Measurements from ENCODE around the gene PARL.

PARL gene

DNA sequence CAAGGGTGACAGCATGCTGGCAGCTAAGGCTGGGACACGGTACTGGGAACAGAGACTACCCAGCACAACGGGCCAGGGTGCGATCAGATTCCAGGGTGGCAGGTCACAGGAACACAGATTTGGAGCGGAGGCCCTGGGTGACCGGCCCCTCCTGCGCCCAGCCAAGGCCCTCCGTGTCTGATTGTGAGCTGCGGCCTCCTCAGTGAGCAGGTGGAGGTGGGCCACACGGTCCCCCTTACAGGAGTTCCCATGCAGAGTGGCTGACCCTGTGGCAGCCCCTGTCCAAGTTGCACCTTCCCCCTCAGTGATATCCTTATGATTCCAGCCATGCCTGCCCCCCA lies 28.9 kb upstream of the PARL start:
- no peak overlapping the region for H3K4me3 ChIP-seq (ENCODE audit: control insufficient read depth, low read depth, low read length)
- no peak for DNase-seq (ENCODE audit: low read depth)
- TF ChIP-seq, protein P1, sequence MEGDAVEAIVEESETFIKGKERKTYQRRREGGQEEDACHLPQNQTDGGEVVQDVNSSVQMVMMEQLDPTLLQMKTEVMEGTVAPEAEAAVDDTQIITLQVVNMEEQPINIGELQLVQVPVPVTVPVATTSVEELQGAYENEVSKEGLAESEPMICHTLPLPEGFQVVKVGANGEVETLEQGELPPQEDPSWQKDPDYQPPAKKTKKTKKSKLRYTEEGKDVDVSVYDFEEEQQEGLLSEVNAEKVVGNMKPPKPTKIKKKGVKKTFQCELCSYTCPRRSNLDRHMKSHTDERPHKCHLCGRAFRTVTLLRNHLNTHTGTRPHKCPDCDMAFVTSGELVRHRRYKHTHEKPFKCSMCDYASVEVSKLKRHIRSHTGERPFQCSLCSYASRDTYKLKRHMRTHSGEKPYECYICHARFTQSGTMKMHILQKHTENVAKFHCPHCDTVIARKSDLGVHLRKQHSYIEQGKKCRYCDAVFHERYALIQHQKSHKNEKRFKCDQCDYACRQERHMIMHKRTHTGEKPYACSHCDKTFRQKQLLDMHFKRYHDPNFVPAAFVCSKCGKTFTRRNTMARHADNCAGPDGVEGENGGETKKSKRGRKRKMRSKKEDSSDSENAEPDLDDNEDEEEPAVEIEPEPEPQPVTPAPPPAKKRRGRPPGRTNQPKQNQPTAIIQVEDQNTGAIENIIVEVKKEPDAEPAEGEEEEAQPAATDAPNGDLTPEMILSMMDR (IDR thresholded peaks at IDR 0.05; ENCODE audit: control insufficient read depth, insufficient read depth, low read depth, low read length, missing control alignments) = no peak

DNA sequence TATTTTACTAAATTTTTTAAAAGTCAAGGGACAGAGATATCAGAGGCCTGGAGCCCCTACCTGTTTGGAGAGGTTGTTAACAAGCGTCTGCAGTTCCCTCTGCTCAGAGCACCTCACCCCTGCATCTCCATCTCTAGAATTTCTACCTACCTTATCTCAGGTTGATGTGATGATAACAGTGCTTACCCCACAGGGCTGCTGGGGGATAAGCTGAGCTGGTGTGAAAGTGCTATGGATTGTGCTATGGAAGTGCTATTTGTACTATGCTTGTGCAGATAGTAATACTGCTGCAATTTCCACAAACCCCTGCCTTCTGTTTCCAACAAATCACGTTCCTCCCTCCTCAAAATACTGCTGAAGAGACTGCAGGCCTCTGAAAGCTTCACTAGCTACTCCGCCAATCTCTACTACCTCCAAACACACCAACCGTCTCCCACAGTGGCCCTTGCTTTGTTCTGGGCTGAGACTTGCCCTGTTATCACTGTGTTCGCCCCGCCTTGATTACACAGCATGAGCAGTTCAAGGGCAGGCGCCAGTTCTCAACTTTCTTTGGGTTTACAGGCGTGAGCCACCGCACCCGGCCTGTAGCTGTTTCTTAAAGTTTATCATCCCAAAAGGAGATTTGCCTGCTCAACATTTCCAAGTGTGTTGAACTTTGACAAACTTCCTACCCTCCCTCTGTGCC lies 28.4 kb upstream of the PARL start:
- DNase-seq (ENCODE audit: low read depth) = no peak
- TF ChIP-seq, protein P1 (IDR thresholded peaks at IDR 0.05; ENCODE audit: control insufficient read depth, insufficient read depth, low read depth, low read length, missing control alignments) = no peak
- no peak overlapping the region for H3K4me3 ChIP-seq (ENCODE audit: control insufficient read depth, low read depth, low read length)

DNA sequence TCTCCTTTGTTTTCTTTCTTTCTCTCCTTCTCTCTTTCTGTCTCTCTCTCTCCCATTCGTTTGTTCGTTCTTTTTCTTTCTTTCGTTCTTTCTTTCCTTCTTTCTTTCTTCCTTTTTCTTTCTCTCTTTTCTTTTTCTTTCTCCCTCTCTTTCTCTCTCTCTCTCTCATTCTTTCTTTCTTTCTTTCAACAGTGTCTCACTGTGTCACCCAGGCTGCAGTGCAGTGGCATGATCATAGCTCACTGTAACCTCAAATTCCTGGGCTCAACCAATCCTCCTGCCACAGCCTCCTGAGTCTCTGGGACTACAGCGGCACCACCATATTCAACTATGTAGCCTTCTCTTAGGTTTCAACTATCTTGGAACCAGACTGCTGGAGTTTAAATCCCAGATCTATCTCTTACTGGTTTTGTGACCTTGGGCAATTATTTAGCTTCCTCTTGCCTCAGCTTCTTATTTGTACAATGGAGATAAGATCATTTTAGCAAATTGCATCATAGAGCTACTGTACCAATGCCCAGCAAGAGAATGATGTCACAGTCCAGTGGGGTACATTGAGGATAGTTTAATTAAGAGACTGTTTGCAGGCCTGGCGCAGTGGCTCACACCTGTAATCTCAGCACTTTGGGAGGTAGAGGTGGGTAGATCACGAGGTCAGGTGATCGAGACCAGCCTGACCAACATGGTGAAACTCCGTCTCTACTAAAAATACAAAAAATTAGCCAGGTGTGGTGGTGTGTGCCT lies 27.3 kb upstream of the PARL start:
- no peak overlapping the region for H3K4me3 ChIP-seq (ENCODE audit: control insufficient read depth, low read depth, low read length)
- TF ChIP-seq, protein P1 (IDR thresholded peaks at IDR 0.05; ENCODE audit: control insufficient read depth, insufficient read depth, low read depth, low read length, missing control alignments) = no peak
- DNase-seq (ENCODE audit: low read depth) = no peak

DNA sequence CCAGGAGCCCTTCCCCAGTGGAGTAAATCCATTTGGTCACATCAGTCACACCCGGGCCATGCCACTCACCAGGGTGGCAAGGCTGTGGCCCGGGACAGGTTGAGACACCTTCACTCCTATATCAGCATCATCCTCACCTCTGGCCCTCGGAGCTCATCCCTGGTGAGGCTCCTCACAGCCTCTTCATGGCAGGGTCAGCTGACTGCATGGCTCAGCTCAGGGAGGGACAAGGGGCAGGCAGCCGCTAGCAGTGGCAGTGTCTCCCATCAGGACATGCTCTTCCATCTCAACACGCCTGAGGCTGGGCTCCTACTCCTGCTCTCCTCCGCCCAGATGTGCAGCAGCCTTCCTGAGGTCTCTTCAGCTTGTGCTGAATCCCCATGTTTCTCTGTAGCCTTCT lies 26.4 kb upstream of the PARL start:
- H3K4me3 ChIP-seq (ENCODE audit: control insufficient read depth, low read depth, low read length) = no peak overlapping the region
- DNase-seq (ENCODE audit: low read depth) = no peak
- TF ChIP-seq, protein P1 (IDR thresholded peaks at IDR 0.05; ENCODE audit: control insufficient read depth, insufficient read depth, low read depth, low read length, missing control alignments) = no peak

DNA sequence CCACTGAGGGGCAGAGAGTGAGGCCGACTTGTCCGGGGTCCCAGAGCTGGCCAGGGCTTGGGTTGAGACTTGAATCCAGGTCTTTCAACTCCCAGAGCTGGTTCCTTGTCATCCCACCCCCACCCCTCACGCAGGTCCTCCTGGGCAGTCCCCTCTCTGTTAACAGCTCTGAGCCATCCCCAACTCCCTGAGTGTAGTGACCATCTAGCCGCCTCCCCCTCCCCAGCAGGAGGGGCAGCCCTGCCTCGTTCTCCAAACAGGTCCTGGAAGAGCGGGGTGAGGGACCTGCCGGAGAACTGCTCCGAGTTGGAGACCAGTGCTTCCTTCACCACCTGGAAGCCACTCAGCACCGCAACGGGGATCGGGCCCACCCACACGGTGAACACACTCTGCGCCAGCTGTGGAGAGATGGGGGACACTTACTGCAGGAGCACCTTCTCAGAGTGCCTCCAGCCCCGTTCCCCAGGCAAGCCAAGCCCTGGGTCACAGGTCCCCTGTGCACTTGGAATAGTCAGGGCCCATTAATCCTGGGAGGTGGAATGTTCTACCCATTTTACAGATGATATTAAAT lies 24.4 kb upstream of the PARL start:
- DNase-seq (ENCODE audit: low read depth) = no peak
- no peak overlapping the region for H3K4me3 ChIP-seq (ENCODE audit: control insufficient read depth, low read depth, low read length)
- TF ChIP-seq, protein P1 (IDR thresholded peaks at IDR 0.05; ENCODE audit: control insufficient read depth, insufficient read depth, low read depth, low read length, missing control alignments) = no peak

DNA sequence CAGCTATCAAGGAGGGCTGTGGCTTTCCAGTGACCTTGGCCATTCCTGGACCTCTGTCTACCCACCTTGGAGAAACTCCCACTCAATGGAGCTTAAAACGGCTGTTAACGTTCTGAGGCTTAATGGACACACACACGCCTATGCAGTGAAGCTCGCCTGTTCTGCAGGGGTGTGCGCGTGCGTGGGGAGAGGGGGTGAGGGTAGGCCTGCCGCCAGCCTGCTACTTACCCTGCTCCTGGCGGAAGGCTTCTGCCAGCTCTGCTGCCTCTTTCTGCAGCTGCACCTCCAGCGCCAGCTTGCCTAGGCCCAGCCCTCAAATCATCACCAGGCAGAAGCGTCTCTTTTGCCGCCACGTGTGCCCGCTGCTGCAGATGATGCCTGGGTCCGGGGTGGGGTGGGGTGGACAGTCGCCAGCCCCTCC lies 23.2 kb upstream of the PARL start:
- H3K4me3 ChIP-seq (ENCODE audit: control insufficient read depth, low read depth, low read length) = no peak overlapping the region
- DNase-seq (ENCODE audit: low read depth) = no peak
- TF ChIP-seq, protein P1 (IDR thresholded peaks at IDR 0.05; ENCODE audit: control insufficient read depth, insufficient read depth, low read depth, low read length, missing control alignments) = no peak

All from AG09309 (cell line).